ENCODE results near the gene NPAT.
"Not testable (repeated sequence)": the region's sequence is repeated elsewhere in the genome, so short reads cannot be mapped to it uniquely, and the experiment has no call there.

The NPAT gene

DNA sequence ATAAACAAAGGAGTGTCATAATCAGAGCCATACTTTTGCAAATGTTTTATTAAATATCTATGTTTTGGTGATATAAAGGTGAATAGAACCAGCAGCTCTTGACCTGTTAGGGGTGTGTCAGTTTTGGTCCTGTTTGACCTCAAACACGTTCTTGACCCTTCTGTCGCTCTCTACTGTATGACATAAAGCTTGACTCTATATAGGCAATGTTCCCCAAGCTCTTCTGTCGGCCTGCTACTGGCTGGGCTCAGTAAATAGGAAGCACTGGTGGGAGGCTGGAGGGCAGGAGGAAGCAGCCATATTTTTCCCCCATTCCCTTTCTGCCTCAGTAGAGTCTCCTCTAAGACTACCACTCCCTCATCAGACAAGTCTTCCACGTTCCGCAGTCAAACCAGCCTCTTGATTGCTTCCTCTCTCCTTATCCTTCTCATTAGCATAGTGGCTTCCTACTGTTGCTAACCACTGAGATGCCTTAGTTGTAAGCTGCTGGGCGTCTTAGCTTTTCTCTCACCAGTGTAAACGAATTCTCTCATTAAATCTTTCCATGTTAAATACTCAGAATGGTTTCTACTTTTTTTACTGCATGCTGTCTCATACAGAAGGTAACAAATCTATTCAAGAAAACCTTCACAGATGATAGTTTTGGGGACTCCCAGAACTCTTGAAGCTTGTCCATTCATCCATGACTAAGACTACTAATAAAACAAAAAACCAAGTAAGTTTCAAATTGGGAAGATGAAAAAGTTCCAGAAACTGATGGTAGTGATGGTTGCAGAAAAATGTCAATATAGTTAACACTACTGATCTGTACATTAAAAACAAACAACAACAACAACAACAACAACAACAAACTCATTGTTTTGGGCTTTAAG is 3.3 kb downstream of the NPAT start:
- DNase-seq, result no peak

- DNase-seq, result no peak
Observed at GRCh38 chr11:108218455-108218854, 4.0 kb downstream of the NPAT start.

DNA sequence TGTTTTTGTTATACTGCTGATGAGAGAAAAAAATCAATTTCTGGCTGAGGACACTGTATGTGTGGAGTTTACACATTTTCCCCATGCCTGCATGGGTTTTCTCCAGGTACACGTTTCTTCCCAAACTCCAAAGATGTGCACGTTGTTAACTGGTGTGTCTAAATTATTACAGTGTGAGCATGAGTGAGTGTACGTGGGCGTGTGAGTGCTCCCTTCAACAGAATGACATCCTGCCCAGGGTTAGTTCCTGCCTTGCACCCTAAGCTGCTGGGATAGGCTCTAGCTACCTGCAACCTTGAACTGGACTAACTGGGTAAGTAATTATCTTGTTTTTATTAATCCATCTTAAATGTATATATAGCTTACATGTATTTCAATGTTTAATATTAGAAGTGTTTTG is 5.5 kb downstream of the NPAT start:
- no peak for DNase-seq

DNA sequence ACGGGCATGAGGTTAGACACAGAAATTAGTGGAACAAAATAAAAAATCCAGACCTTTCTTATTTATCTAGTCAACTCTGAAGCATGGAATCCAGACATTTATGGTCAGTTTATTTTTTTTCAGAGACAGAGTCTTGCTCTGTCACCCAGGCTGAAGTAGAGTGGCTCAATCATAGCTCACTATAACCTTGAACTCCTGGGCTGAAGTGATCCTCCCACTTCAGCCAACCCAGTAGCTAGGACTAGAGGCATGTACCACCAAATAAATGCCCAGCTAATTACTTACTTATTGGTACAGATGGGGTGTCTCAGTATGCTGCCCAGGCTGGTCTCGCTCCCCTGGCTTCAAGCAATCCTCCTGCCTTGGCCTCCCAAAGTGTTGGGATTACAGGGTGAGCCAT is 8.7 kb downstream of the NPAT start:
- no peak for DNase-seq

DNA sequence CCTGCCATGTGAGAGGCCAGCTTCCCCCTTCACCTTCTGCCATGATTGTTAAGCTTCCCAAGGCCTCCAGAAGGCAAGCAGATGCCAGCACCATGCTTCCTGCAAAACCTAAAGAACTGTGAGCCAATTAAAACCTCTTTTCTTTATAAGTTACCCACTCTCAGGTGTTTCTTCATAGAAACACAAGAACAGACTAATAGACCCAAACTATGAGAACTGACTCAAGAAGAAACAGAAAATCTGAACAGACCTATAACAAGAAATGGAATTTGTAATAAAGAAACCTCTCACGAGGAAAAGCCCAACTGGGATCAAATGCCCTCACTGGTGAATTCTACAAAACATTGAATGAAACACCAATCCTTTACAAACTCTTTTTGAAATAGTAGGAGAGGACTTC is 12.0 kb downstream of the NPAT start:
- DNase-seq, result no peak

DNA sequence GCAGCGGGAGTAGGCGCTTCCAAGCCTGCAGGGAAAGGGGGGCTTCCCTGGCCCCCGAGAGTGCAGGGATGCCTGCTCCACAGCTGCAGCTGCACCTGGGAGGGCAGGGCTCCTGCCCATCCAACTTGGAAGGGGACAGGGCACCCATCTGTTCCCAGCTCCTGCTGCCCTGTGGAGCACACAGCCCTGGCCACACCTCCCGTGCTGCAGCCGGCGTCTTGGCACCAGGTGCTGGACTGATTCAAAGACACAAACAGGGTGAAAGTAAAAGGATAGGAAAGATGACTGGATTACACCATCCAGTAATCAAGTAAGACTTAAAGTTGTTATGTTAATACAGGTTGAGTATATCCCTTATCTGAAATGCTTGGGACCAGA is 14.8 kb downstream of the NPAT start:
- DNase-seq, result no peak

GRCh38 chr11:108206969-108207682 is 15.3 kb downstream of the NPAT start:
- no peak for DNase-seq

GRCh38 chr11:108206171-108206570 is 16.3 kb downstream of the NPAT start:
- DNase-seq, result no peak

GRCh38 chr11:108204929-108205499 is 17.4 kb downstream of the NPAT start:
- no peak for DNase-seq

- no peak for DNase-seq
Observed at GRCh38 chr11:108204376-108204775, 18.1 kb downstream of the NPAT start.

DNA sequence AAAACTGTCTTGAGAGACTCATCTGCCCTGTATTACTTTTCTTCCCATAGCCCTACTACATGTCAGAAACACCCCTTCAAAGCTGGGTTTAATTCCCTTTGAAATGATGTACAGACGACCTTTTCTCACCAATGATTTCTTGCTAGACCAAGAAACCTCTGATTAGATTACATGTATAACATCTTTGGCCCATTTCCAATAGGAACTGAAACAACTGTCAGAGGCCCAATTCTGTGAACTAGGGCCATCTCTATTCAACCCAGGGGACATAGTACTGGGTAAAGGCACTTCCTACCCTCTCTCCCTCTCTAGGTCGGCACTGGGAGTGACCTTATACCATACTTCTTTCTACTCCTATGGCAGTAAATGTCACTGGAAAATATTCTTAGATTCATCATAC is 19.4 kb downstream of the NPAT start:
- no peak for DNase-seq

DNA sequence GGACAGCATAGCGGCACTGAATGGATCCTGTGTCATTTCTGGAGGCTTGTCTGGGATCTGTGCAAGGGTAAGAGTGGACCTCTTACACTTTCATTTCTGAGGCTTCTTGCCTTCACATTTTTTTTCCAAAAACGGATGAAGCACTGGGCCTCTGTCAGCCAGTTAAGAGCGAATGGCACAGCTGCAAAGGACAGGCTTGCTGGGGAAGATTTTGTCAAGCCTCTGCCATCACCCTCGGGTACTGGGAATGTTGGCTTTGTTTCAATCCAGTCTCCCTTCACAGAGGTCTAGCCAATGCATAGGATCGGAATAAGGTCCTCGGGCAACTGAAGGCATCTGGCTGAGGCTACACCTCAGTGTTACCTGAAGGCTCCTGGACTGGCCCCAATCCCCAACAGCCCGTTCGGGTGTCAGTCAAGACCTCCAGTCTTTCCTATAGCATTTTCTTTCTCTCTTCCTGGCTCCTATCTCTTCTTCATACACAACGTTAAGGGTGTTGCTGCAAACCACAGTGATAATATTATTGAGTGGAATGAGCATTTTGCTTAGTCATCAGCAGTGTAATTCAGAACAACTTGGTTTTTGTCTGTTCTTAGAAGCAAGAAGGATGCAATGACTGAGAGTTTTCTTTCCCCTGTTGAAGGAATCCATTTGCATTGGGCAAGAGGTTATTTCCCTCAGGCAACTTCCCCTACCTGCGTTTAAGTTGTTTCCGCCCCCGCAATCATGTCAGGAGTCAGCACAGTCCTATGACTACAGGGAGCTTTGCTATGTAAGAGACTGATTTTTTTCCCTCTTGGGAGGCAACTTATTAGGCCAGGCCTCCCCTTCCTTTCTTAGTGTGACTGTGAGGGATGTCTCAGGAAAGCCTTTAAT is 22.8 kb downstream of the NPAT start:
- DNase-seq, result no peak

DNA sequence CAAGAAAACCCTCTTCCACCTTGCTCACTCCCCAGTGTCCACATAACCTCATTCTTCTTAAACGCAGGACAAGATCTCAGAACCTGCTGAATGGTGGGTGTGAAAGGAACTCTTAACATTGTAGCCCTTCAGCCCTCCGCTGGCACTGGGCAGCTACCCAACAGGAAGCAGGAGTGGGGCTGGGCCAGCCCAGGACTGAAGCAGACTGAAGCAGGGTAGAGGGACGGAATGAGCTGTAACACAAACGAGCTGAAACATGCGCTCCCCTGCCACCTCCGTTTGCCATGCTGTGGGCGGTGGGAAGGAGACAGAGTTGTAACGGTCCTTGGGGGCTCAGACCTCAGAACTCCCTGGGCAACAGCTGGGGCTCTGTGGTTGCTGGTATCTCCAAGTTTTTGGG is 23.6 kb downstream of the NPAT start:
- DNase-seq, result no peak

GRCh38 chr11:108197351-108197750 is 25.1 kb downstream of the NPAT start:
- no peak for DNase-seq

DNA sequence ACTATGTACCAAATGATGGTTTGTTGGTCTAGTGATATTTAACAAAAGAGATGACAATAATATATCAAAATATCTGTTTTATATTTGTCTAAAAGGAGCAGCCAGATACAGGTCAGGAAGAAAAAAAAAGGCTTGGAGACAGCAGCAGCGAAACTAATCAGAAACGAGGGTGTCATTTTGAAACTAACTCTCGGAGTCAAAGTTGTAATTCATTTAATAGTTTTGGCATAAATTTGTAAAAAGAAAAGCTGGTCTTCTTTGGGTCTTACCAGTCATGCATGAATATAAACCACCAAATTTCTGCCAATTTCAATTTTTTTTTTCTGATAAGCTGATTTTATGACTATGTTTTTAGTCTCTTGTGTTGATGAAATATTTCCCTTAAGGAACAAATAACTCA is 25.5 kb downstream of the NPAT start:
- no peak for DNase-seq

- no peak for DNase-seq
Observed at GRCh38 chr11:108193725-108194124, 28.7 kb downstream of the NPAT start.

DNA sequence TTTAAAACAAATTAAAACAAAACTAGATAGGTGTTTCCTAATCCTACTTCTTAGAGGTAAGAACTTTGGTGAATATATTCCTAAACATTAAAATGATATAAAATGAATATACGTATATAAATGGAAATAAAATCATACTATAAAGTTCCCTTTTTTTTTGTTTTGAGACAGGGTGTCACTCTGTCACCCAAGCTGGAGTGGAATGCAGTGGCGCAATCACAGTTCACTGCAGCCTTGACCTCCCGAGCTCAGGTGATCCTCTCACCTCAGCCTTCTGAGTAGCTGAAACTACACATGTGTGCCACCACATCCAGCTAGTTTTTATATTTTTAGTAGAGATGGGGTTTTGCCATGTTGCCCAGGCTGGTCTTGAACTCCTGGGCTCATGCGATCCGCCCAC is 44.9 kb downstream of the NPAT start:
- DNase-seq, result no peak

DNA sequence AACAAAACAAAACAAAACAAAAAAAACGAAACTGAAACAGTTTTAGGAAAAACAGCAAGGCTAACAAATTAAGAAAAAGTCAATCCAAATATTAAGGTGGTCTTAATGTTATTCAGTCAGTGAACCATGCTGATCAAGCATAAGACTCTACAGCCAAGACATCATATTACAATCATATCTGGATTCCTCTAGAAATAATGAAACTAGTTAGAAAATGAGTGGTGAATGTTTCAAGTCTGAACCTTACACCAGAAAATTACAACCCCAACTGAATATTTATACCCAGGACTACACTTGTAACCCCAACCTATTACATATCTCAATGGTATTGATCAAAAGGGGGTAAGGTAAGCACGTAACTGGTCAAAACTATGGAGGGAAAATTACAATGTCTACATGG is 52.3 kb downstream of the NPAT start:
- DNase-seq, result no peak

- no peak for DNase-seq
Observed at GRCh38 chr11:108167624-108168023, 54.8 kb downstream of the NPAT start.

- DNase-seq, result not testable (repeated sequence)
Observed at GRCh38 chr11:108162878-108163277, 59.6 kb downstream of the NPAT start.

- no peak for DNase-seq
Observed at GRCh38 chr11:108160970-108161566, 61.4 kb downstream of the NPAT start.

DNA sequence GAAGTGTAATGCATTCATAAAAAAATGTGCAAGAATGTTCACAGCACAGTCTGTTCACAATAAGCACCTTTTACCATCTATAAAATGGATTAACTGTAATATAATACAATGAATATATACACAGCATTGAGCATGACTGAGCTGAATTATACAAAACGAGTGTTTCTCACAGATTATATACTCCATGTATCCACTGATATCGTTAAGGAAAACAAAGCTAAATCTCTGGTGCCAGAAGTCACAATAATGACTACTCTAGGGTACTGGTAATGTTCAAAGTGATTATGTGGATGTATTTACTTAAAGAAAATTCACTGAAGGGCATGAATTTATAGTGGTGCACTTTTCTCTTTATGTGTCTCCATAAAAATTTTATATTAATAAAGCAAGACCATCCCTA is 67.8 kb downstream of the NPAT start:
- DNase-seq, result no peak

- no peak for DNase-seq
Observed at GRCh38 chr11:108148556-108148955, 73.9 kb downstream of the NPAT start.
